Measurements from ENCODE around the gene POLR3B. TPM values are rescaled to one million over a fixed set of nuclear protein-coding genes. Genes with fewer than 3 reads are reported as not detected.

Gene POLR3B
- total and polyA plus RNA-seq, 2 of the 13 experiments (the other 11 are each of a cell fraction or from before 2014, with no cell fraction given): 4.8 to 13.1 TPM

DNA sequence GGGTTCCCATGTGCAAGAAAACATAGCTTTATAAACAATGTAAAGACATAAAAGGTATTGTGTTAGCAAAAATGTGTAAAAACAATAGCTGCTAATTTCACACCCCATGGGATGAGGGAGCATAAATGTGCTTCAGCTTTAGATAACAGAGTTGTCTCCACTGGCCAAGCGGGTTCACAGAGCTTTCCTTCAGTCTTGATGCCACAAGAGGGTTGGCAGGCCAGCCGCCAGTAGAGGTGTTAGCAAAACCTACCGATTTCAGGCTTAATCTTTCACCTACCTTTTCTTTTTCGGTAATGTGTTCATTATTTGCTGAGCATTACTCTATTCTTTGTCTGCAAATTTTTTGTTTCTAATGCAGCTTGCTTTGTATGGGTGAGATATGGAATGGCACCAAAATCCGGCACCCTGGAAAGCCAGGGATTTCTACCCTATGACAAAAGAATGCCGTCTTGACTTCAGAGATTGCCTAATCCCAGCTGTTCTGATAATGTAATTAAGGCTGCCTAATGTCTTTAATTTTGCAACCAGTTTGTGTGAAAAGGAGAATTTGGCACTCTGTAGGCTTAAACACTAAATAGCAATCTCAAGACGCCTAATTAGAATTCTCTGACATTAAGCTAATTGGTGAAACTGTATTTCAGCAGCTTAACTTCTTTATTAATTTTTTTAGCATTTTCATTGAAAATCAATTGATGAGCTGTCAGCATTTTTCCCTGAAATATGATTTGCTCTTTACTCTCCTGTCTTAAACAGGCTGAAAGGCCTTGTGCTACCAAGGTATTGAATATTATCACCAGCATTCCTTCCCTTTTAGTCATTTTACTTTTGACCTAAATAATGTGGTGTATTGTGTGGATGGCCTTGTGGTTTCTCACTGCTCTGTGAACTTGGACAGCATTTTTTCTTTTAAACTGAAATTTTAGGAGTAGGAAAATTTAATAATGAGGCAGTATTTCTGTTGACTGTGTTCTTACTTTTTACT is 60.7 kb downstream of the POLR3B start:
- DNase-seq (ENCODE audit: low spot score) (peak; percentile 69), FAIRE-seq (no peak), ATAC-seq (peak; percentile 79)
- H3K4me2 ChIP-seq (ENCODE audit: low read depth, low read length): peak overlapping the region; percentile 20; the same call in 1 of the 2 replicates
- ChIA-PET CTCF (ENCODE audit: low intra/inter-chr PET ratio, low total read pairs) (no interaction called here), POLR2A (interaction anchor here (1.9 kb wide), 1 partner anchor 60 kb away, joined by 5 read pairs; the partner anchor contains the start of gene POLR3B)
- peak overlapping the region; percentile 57 for H3K27ac ChIP-seq (ENCODE audit: extremely low read length, insufficient read depth, low read length)
- H4K20me1 ChIP-seq (ENCODE audit: insufficient read depth, low read length): no peaks in the 10 kb centered on the region
- in situ Hi-C loops (cut with HindIII; ENCODE audit: extremely low pct_ligation_motif_present, low pct_unique_long_range_greater_than_20kb): no loop called here
- H3K79me2 ChIP-seq (ENCODE audit: insufficient read depth, low read length): no peaks in the 10 kb centered on the region
- H3K36me3 ChIP-seq (replicated peaks in 1 of 2; ENCODE audit: control insufficient read depth in 1 of 2, insufficient read depth in 2 of 2, low read length in 2 of 2): peaks cover 1 to 10% of the 10 kb centered on the region in 2 experiments; a peak in 2 of 5 replicates
- 97% methylated on average over 7 of the region's 7 CpGs for WGBS (ENCODE audit: low lambda C conversion rate)
- no peaks in the 10 kb centered on the region for H3K9me3 ChIP-seq (ENCODE audit: low read length)
- no peaks in the 10 kb centered on the region for H3K27me3 ChIP-seq (ENCODE audit: control insufficient read depth in 1 of 2, insufficient read depth in 2 of 2, low read length in 2 of 2)
- H3K9ac ChIP-seq (ENCODE audit: insufficient read depth, low read depth, low read length): no peak overlapping the region
- H3K4me1 ChIP-seq (ENCODE audit: insufficient read depth, low read length): peaks cover 21% of the 10 kb centered on the region
- H2AFZ ChIP-seq (ENCODE audit: low read length): no peak overlapping the region
- intact Hi-C loops (cut with micrococcal nuclease; ENCODE audit: unreplicated experiment): no loop called here
- H3K4me3 ChIP-seq (replicated peaks in 1 of 3; ENCODE audit: insufficient read depth in 1 of 3, low read depth in 2 of 3, low read length in 3 of 3): no peak overlapping the region
- no TSS peak for BruUV-seq (replicated peaks)
- TF ChIP-seq MEF2D (CRISPR knock-in tag; IDR thresholded peaks at IDR 0.05) (no peak), HNF4A (CRISPR knock-in tag; IDR thresholded peaks at IDR 0.05) (no peak), ZNF256 (CRISPR knock-in tag; conservative IDR thresholded peaks at IDR 0.05) (no peak), ZNF513 (CRISPR knock-in tag; conservative IDR thresholded peaks at IDR 0.05) (no peak), MXD4 (CRISPR knock-in tag; IDR thresholded peaks at IDR 0.05) (no peak), SOX6 (IDR thresholded peaks at IDR 0.05) (no peak), SOX6 (CRISPR knock-in tag; IDR thresholded peaks at IDR 0.05) (peak; percentile 13; the same call in 1 of the 2 replicates), JUNB (CRISPR knock-in tag; IDR thresholded peaks at IDR 0.05; ENCODE audit: borderline replicate concordance) (peak; percentile 40; the same call in 1 of the 2 replicates), HMG20A (CRISPR knock-in tag; IDR thresholded peaks at IDR 0.05; ENCODE audit: borderline replicate concordance) (peak; percentile 44; the same call in 1 of the 2 replicates), JUN (CRISPR knock-in tag; IDR thresholded peaks at IDR 0.05) (no peak)
- TF ChIP-seq, protein P1, sequence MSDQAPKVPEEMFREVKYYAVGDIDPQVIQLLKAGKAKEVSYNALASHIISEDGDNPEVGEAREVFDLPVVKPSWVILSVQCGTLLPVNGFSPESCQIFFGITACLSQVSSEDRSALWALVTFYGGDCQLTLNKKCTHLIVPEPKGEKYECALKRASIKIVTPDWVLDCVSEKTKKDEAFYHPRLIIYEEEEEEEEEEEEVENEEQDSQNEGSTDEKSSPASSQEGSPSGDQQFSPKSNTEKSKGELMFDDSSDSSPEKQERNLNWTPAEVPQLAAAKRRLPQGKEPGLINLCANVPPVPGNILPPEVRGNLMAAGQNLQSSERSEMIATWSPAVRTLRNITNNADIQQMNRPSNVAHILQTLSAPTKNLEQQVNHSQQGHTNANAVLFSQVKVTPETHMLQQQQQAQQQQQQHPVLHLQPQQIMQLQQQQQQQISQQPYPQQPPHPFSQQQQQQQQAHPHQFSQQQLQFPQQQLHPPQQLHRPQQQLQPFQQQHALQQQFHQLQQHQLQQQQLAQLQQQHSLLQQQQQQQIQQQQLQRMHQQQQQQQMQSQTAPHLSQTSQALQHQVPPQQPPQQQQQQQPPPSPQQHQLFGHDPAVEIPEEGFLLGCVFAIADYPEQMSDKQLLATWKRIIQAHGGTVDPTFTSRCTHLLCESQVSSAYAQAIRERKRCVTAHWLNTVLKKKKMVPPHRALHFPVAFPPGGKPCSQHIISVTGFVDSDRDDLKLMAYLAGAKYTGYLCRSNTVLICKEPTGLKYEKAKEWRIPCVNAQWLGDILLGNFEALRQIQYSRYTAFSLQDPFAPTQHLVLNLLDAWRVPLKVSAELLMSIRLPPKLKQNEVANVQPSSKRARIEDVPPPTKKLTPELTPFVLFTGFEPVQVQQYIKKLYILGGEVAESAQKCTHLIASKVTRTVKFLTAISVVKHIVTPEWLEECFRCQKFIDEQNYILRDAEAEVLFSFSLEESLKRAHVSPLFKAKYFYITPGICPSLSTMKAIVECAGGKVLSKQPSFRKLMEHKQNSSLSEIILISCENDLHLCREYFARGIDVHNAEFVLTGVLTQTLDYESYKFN (CRISPR knock-in tag; conservative IDR thresholded peaks at IDR 0.05): peak; percentile 52; the same call in 1 of the 2 replicates
- TF ChIP-seq, protein P2, sequence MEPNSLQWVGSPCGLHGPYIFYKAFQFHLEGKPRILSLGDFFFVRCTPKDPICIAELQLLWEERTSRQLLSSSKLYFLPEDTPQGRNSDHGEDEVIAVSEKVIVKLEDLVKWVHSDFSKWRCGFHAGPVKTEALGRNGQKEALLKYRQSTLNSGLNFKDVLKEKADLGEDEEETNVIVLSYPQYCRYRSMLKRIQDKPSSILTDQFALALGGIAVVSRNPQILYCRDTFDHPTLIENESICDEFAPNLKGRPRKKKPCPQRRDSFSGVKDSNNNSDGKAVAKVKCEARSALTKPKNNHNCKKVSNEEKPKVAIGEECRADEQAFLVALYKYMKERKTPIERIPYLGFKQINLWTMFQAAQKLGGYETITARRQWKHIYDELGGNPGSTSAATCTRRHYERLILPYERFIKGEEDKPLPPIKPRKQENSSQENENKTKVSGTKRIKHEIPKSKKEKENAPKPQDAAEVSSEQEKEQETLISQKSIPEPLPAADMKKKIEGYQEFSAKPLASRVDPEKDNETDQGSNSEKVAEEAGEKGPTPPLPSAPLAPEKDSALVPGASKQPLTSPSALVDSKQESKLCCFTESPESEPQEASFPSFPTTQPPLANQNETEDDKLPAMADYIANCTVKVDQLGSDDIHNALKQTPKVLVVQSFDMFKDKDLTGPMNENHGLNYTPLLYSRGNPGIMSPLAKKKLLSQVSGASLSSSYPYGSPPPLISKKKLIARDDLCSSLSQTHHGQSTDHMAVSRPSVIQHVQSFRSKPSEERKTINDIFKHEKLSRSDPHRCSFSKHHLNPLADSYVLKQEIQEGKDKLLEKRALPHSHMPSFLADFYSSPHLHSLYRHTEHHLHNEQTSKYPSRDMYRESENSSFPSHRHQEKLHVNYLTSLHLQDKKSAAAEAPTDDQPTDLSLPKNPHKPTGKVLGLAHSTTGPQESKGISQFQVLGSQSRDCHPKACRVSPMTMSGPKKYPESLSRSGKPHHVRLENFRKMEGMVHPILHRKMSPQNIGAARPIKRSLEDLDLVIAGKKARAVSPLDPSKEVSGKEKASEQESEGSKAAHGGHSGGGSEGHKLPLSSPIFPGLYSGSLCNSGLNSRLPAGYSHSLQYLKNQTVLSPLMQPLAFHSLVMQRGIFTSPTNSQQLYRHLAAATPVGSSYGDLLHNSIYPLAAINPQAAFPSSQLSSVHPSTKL (CRISPR knock-in tag; IDR thresholded peaks at IDR 0.05): peak; percentile 50; the same call in 1 of the 2 replicates
